ENCODE measurements around the gene ZNF639.

DNA sequence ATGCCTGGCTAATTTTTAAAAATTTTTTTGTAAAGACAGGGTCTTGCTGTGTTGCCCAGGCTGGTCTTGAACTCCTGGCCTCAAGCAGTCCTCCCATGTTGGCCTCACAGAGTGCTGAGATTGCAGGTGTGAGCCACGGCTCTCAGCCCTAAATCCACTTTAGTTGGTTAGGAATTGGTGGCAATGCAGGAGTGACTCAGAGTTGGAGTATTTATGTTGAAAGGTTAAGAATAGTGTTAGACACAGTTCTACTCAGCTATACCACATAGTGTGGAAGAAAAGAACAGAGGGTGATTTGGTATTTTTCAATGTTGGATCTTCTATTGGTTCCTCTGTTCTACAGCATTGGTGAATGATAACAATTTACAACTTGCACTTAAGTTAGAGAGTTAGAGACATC, 7.6 kb downstream of the ZNF639 start:
- TF ChIP-seq, protein P1, sequence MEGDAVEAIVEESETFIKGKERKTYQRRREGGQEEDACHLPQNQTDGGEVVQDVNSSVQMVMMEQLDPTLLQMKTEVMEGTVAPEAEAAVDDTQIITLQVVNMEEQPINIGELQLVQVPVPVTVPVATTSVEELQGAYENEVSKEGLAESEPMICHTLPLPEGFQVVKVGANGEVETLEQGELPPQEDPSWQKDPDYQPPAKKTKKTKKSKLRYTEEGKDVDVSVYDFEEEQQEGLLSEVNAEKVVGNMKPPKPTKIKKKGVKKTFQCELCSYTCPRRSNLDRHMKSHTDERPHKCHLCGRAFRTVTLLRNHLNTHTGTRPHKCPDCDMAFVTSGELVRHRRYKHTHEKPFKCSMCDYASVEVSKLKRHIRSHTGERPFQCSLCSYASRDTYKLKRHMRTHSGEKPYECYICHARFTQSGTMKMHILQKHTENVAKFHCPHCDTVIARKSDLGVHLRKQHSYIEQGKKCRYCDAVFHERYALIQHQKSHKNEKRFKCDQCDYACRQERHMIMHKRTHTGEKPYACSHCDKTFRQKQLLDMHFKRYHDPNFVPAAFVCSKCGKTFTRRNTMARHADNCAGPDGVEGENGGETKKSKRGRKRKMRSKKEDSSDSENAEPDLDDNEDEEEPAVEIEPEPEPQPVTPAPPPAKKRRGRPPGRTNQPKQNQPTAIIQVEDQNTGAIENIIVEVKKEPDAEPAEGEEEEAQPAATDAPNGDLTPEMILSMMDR (conservative IDR thresholded peaks at IDR 0.05): no peak
- TF ChIP-seq EZH2 (IDR thresholded peaks at IDR 0.05; ENCODE audit: low read depth): no peak
